GM23338 (cell line): ENCODE data around the gene DSCAML1. TPM values are rescaled to one million over a fixed set of nuclear protein-coding genes. Genes with fewer than 3 reads are reported as not detected.
A peak's percentile ranks its signal among the peaks of the same experiment; 100 is the strongest.

Experiments
- ATAC-seq: fragments of 200-7000 bp; cut with Tn5 transposase; 3 replicates; pipeline ENCODE4 v1.9.1; 2020
- DNase-seq: peaks from one replicate; pipeline ENCODE4 v3.0.0-alpha.2; 2015; ENCODE audit warnings: low spot score
- H2AFZ ChIP-seq: fragments of 200-600 bp; sonication (generic); 2 replicates; pipeline ENCODE4 v1.8.0; 2016; ENCODE audit warnings: antibody characterized with exemption, mild to moderate bottlenecking, moderate library complexity
- H3F3A ChIP-seq: fragments of 200-600 bp; sonication (generic); replicated peaks from 2 replicates; pipeline ENCODE4 v1.8.0; 2017; ENCODE audit warnings: antibody characterized with exemption, mixed run types, low read depth
- H3K27ac ChIP-seq: fragments of 200-600 bp; sonication (generic); 2 replicates; pipeline ENCODE4 v1.6.1; 2016; ENCODE audit warnings: low read depth
- H3K27me3 ChIP-seq: fragments of 200-600 bp; sonication (generic); 2 replicates; pipeline ENCODE4 v1.8.0; 2016; ENCODE audit warnings: mild to moderate bottlenecking, mixed run types, moderate library complexity; ENCODE audit not compliant: insufficient read depth
- H3K36me3 ChIP-seq: fragments of 200-600 bp; sonication (generic); 2 replicates; pipeline ENCODE4 v1.8.0; 2016; ENCODE audit warnings: mild to moderate bottlenecking; ENCODE audit not compliant: insufficient read depth
- H3K4me1 ChIP-seq: fragments of 200-600 bp; sonication (generic); 2 replicates; pipeline ENCODE4 v1.8.0; 2016; ENCODE audit warnings: mild to moderate bottlenecking, moderate library complexity; ENCODE audit not compliant: insufficient read depth
- H3K4me2 ChIP-seq: fragments of 200-600 bp; sonication (generic); 2 replicates; pipeline ENCODE4 v1.7.1; 2017; ENCODE audit warnings: mixed run types
- H3K4me3 ChIP-seq: fragments of 200-600 bp; sonication (generic); 2 replicates; pipeline ENCODE4 v1.6.1; 2016; ENCODE audit warnings: mixed run types
- H3K79me2 ChIP-seq: fragments of 200-600 bp; sonication (generic); replicated peaks from 2 replicates; pipeline ENCODE4 v1.8.0; 2017; ENCODE audit warnings: mild to moderate bottlenecking; ENCODE audit not compliant: insufficient read depth
- H3K9me2 ChIP-seq: fragments of 200-600 bp; sonication (generic); 2 replicates; pipeline ENCODE4 v1.8.0; 2017; ENCODE audit not compliant: insufficient read depth
- H4K20me1 ChIP-seq: fragments of 200-600 bp; sonication (generic); replicated peaks from 2 replicates; pipeline ENCODE4 v1.8.0; 2017; ENCODE audit warnings: mild to moderate bottlenecking; ENCODE audit not compliant: insufficient read depth
- H3K27ac Mint-ChIP-seq: 2 replicates; pipeline ENCODE4 v1.8.0; 2020; ENCODE audit warnings: inconsistent platforms, mild to moderate bottlenecking, moderate library complexity, mixed read lengths
- H3K27me3 Mint-ChIP-seq: 3 replicates; pipeline ENCODE4 v1.8.0; 2022; ENCODE audit warnings: low read depth, mild to moderate bottlenecking, moderate library complexity, mixed read lengths, inconsistent platforms; ENCODE audit not compliant: insufficient read depth, poor library complexity
- H3K36me3 Mint-ChIP-seq: 3 replicates; pipeline ENCODE4 v1.8.0; 2021; ENCODE audit warnings: low read depth, mild to moderate bottlenecking, inconsistent platforms, moderate library complexity, mixed read lengths
- H3K4me1 Mint-ChIP-seq: 3 replicates; pipeline ENCODE4 v1.8.0; 2020; ENCODE audit warnings: mild to moderate bottlenecking, inconsistent platforms, mixed read lengths
- H3K4me3 Mint-ChIP-seq: 3 replicates; pipeline ENCODE4 v1.8.0; 2021; ENCODE audit warnings: moderate library complexity, mild to moderate bottlenecking, inconsistent platforms, mixed read lengths
- H3K9me3 Mint-ChIP-seq: 3 replicates; pipeline ENCODE4 v1.8.0; 2020; ENCODE audit warnings: moderate library complexity, mild to moderate bottlenecking, inconsistent platforms, mixed read lengths
- CREB1 ChIP-seq: fragments of 250-450 bp; sonication (Bioruptor Pico); IDR thresholded peaks from 2 replicates; pipeline ENCODE4 v1.5.0; 2020; ENCODE audit warnings: low read depth, mild to moderate bottlenecking, moderate library complexity
- EZH2 ChIP-seq: fragments of 200-600 bp; sonication (generic); IDR thresholded peaks from one replicate; pipeline ENCODE4 v1.8.0; 2017; ENCODE audit warnings: antibody characterized with exemption, mild to moderate bottlenecking, low read depth; ENCODE audit not compliant: unreplicated experiment
- EZH2phosphoT487 ChIP-seq: fragments of 200-600 bp; sonication (generic); IDR thresholded peaks from one replicate; pipeline ENCODE4 v1.8.1; 2018; ENCODE audit warnings: antibody characterized with exemption; ENCODE audit not compliant: unreplicated experiment
- JUNB ChIP-seq: IDR thresholded peaks from one replicate; pipeline ENCODE4 v1.6.1; 2016; ENCODE audit warnings: antibody characterized with exemption; ENCODE audit not compliant: unreplicated experiment
- NANOG ChIP-seq: IDR thresholded peaks from 2 replicates; pipeline ENCODE4 v1.6.1; 2016; ENCODE audit warnings: antibody characterized with exemption, borderline replicate concordance
- POLR2AphosphoS5 ChIP-seq: IDR thresholded peaks from 2 replicates; pipeline ENCODE4 v1.6.1; 2016; ENCODE audit warnings: antibody characterized with exemption, low read depth
- STAT1 ChIP-seq: IDR thresholded peaks from one replicate; pipeline ENCODE4 v1.6.1; 2016; ENCODE audit warnings: antibody characterized with exemption; ENCODE audit not compliant: unreplicated experiment
- ZNF114 ChIP-seq: fragments of 250-450 bp; sonication (Bioruptor Pico); IDR thresholded peaks from 2 replicates; pipeline ENCODE4 v1.5.0; 2020; ENCODE audit warnings: mild to moderate bottlenecking, moderate library complexity
- ZNF331 ChIP-seq: fragments of 250-450 bp; sonication (Bioruptor Pico); IDR thresholded peaks from 2 replicates; pipeline ENCODE4 v1.5.0; 2020; ENCODE audit warnings: low read depth, mild to moderate bottlenecking, moderate library complexity
- ZNF462 ChIP-seq: fragments of 250-450 bp; sonication (Bioruptor Pico); IDR thresholded peaks from 2 replicates; pipeline ENCODE4 v1.5.0; 2020; ENCODE audit warnings: mild to moderate bottlenecking, moderate library complexity
- polyA plus RNA-seq: library from polyadenylated mRNA; unstranded; fragments of >200 nt; fragmentation: Nextera tagmentation; extraction: Ambion mirVana; gene quantifications from 2 replicates; pipeline ENCODE4 v1.2.1, GENCODE V29; 2016
- total RNA-seq: library from RNA; depleted of rRNA; stranded (reverse); fragments of >200 nt; shearing (Covaris generic); gene quantifications from 2 replicates; pipeline ENCODE4 v1.2.3, GENCODE V29; 2014
- TF ChIP-seq, protein P1 (sequence below): IDR thresholded peaks from one replicate; pipeline ENCODE4 v1.6.1; 2018; ENCODE audit warnings: antibody characterized with exemption; ENCODE audit not compliant: unreplicated experiment
- TF ChIP-seq, protein P2 (sequence below): IDR thresholded peaks from 2 replicates; pipeline ENCODE4 v1.6.1; 2016; ENCODE audit warnings: antibody characterized with exemption
- TF ChIP-seq, protein P3 (sequence below), 2 experiments: fragments of 200-600 bp in 1 of 2; sonication (generic) in 1 of 2; conservative IDR thresholded peaks; 2 replicates each; pipeline versions ENCODE4 v1.5.1 to v1.6.1; 2016 to 2017; ENCODE audit warnings: antibody characterized with exemption in 2 of 2, low read depth in 2 of 2, mild to moderate bottlenecking in 2 of 2, moderate library complexity in 1 of 2

The DSCAML1 gene
- total and polyA plus RNA-seq, 2 experiments from 2014 or later = 0.17 TPM; not detected in 1

DNA sequence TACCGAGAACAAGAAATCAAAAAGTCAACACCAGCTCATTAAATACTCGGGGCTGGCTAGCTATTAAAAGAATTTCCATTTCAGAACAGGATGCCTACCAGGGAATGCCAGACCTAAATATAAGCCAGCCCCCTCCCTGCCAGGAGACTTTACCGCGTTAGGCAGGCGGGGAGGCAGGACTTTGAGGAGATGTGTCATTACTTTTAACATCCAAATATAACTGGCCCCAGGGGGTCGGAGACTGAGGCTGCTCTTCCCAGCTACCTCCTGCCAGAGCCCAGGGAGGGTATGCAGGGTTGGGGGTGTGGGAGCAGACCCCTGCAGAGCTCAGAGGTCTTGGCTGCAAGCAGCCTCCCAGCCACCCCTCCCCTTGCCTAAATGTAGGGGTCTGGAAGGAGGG, 183.5 kb downstream of the DSCAML1 start:
- Histone ChIP-seq H3F3A (no peaks in the 10 kb centered on the region), H3K79me2 (no peaks in the 10 kb centered on the region), H3K4me2 (peak overlapping the region; percentile 61; the same call in 1 of the 2 replicates), H3K4me1 (peaks cover 22% of the 10 kb centered on the region), H4K20me1 (no peaks in the 10 kb centered on the region), H3K27ac (no peak overlapping the region), H3K9me2 (no peaks in the 10 kb centered on the region), H3K4me3 (peak overlapping the region; percentile 29; the same call in 1 of the 2 replicates), H3K36me3 (no peaks in the 10 kb centered on the region), H3K27me3 (no peaks in the 10 kb centered on the region), H2AFZ (no peak overlapping the region)
- Mint-ChIP-seq H3K36me3 (no peaks in the 10 kb centered on the region), H3K4me1 (peaks cover 35% of the 10 kb centered on the region), H3K9me3 (no peaks in the 10 kb centered on the region), H3K27ac (no peak overlapping the region), H3K27me3 (peaks cover 4% of the 10 kb centered on the region), H3K4me3 (no peak overlapping the region)
- DNase-seq (peak; percentile 56), ATAC-seq (peak; percentile 86)
- no peak for TF ChIP-seq NANOG
- TF ChIP-seq EZH2phosphoT487 = no peak
- TF ChIP-seq, protein P1, sequence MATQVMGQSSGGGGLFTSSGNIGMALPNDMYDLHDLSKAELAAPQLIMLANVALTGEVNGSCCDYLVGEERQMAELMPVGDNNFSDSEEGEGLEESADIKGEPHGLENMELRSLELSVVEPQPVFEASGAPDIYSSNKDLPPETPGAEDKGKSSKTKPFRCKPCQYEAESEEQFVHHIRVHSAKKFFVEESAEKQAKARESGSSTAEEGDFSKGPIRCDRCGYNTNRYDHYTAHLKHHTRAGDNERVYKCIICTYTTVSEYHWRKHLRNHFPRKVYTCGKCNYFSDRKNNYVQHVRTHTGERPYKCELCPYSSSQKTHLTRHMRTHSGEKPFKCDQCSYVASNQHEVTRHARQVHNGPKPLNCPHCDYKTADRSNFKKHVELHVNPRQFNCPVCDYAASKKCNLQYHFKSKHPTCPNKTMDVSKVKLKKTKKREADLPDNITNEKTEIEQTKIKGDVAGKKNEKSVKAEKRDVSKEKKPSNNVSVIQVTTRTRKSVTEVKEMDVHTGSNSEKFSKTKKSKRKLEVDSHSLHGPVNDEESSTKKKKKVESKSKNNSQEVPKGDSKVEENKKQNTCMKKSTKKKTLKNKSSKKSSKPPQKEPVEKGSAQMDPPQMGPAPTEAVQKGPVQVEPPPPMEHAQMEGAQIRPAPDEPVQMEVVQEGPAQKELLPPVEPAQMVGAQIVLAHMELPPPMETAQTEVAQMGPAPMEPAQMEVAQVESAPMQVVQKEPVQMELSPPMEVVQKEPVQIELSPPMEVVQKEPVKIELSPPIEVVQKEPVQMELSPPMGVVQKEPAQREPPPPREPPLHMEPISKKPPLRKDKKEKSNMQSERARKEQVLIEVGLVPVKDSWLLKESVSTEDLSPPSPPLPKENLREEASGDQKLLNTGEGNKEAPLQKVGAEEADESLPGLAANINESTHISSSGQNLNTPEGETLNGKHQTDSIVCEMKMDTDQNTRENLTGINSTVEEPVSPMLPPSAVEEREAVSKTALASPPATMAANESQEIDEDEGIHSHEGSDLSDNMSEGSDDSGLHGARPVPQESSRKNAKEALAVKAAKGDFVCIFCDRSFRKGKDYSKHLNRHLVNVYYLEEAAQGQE = no peak
- no peak for TF ChIP-seq ZNF331 (CRISPR knock-in tag)
- no peak for TF ChIP-seq ZNF114
- no peak for TF ChIP-seq EZH2
- no peak for TF ChIP-seq JUNB
- TF ChIP-seq ZNF462 (CRISPR knock-in tag) = no peak
- TF ChIP-seq STAT1 = no peak
- no peak for TF ChIP-seq CREB1 (CRISPR knock-in tag)
- TF ChIP-seq POLR2AphosphoS5 = no peak
- TF ChIP-seq, protein P2, sequence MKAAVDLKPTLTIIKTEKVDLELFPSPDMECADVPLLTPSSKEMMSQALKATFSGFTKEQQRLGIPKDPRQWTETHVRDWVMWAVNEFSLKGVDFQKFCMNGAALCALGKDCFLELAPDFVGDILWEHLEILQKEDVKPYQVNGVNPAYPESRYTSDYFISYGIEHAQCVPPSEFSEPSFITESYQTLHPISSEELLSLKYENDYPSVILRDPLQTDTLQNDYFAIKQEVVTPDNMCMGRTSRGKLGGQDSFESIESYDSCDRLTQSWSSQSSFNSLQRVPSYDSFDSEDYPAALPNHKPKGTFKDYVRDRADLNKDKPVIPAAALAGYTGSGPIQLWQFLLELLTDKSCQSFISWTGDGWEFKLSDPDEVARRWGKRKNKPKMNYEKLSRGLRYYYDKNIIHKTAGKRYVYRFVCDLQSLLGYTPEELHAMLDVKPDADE = no peak
- TF ChIP-seq, protein P3, sequence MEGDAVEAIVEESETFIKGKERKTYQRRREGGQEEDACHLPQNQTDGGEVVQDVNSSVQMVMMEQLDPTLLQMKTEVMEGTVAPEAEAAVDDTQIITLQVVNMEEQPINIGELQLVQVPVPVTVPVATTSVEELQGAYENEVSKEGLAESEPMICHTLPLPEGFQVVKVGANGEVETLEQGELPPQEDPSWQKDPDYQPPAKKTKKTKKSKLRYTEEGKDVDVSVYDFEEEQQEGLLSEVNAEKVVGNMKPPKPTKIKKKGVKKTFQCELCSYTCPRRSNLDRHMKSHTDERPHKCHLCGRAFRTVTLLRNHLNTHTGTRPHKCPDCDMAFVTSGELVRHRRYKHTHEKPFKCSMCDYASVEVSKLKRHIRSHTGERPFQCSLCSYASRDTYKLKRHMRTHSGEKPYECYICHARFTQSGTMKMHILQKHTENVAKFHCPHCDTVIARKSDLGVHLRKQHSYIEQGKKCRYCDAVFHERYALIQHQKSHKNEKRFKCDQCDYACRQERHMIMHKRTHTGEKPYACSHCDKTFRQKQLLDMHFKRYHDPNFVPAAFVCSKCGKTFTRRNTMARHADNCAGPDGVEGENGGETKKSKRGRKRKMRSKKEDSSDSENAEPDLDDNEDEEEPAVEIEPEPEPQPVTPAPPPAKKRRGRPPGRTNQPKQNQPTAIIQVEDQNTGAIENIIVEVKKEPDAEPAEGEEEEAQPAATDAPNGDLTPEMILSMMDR (conservative IDR thresholded peaks at IDR 0.05; ENCODE audit: low read depth in 2 of 2) = no peak
